Neural cell (in vitro differentiated cells): ENCODE results near the gene ATP5F1A.

ENCODE experiments used
- EP300 ChIP-seq: fragments of 450-650 bp; conservative IDR thresholded peaks from 2 replicates; pipeline ENCODE4 v1.6.1; 2014; ENCODE audit warnings: antibody characterized with exemption, mild to moderate bottlenecking, moderate library complexity; ENCODE audit not compliant: poor library complexity, severe bottlenecking
- EZH2 ChIP-seq: fragments of 200-600, 300-800 bp; shearing (Covaris generic), sonication (generic); IDR thresholded peaks from 2 replicates; pipeline ENCODE4 v1.6.1; 2014; ENCODE audit warnings: antibody characterized with exemption, low read length, borderline replicate concordance, mild to moderate bottlenecking; ENCODE audit not compliant: insufficient read depth, poor library complexity, severe bottlenecking
- POLR2AphosphoS5 ChIP-seq: IDR thresholded peaks from 2 replicates; pipeline ENCODE4 v1.6.1; 2012
- RAD21 ChIP-seq: fragments of 450-650 bp; conservative IDR thresholded peaks from 2 replicates; pipeline ENCODE4 v1.6.1; 2014; ENCODE audit warnings: antibody characterized with exemption, mild to moderate bottlenecking, moderate library complexity
- SMC3 ChIP-seq: fragments of 450-650 bp; conservative IDR thresholded peaks from 2 replicates; pipeline ENCODE4 v1.6.1; 2014; ENCODE audit warnings: antibody characterized with exemption, mild to moderate bottlenecking, moderate library complexity; ENCODE audit not compliant: poor library complexity
- TAF1 ChIP-seq: IDR thresholded peaks from 2 replicates; pipeline ENCODE4 v1.6.1; 2012; ENCODE audit warnings: low read depth
- TF ChIP-seq, protein P1 (sequence below): fragments of 450-650 bp; IDR thresholded peaks from 2 replicates; pipeline ENCODE4 v1.5.1; 2014; ENCODE audit warnings: antibody characterized with exemption, mild to moderate bottlenecking, moderate library complexity; ENCODE audit not compliant: poor library complexity, severe bottlenecking

DNA sequence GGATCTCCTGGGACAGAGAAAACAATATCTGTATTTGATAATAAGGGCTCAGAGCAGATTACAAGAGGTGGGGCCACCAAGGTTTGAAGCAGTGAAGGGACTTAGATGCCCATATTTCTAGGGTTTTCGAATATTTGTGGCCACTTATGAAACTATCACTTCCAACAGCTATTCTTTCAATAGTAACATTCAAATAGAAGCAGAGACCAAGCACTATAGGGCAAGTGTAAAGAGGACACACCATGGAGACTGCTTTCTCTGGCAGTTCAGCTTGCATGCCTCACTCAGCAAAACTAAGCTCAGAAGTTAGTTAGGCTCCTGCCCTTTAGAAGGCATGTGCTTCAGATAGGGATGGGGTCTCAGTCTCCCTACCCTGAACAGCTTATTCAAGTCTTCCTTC is 36.3 kb downstream of the ATP5F1A start:
- TF ChIP-seq POLR2AphosphoS5, result no peak
- TF ChIP-seq, protein P1, sequence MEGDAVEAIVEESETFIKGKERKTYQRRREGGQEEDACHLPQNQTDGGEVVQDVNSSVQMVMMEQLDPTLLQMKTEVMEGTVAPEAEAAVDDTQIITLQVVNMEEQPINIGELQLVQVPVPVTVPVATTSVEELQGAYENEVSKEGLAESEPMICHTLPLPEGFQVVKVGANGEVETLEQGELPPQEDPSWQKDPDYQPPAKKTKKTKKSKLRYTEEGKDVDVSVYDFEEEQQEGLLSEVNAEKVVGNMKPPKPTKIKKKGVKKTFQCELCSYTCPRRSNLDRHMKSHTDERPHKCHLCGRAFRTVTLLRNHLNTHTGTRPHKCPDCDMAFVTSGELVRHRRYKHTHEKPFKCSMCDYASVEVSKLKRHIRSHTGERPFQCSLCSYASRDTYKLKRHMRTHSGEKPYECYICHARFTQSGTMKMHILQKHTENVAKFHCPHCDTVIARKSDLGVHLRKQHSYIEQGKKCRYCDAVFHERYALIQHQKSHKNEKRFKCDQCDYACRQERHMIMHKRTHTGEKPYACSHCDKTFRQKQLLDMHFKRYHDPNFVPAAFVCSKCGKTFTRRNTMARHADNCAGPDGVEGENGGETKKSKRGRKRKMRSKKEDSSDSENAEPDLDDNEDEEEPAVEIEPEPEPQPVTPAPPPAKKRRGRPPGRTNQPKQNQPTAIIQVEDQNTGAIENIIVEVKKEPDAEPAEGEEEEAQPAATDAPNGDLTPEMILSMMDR, result no peak
- TF ChIP-seq EP300, result no peak
- TF ChIP-seq SMC3, result no peak
- TF ChIP-seq RAD21, result no peak
- TF ChIP-seq TAF1, result no peak
- no peak for TF ChIP-seq EZH2
